Measurements from ENCODE around the gene HDLBP.
"Not testable (repeated sequence)": the region's sequence is repeated elsewhere in the genome, so short reads cannot be mapped to it uniquely, and the experiment has no call there.

HDLBP gene

GRCh38 chr2:241198381-241199279 lies 116.8 kb downstream of the HDLBP start:
- Mint-ChIP-seq H3K9me3 (no peaks in the 10 kb centered on the region), H3K4me1 (no peaks in the 10 kb centered on the region), H3K27me3 (no peaks in the 10 kb centered on the region), H3K36me3 (ENCODE audit: insufficient read depth) (peaks cover 2% of the 10 kb centered on the region), H3K4me3 (no peak overlapping the region), H3K27ac (ENCODE audit: low read depth) (no peak overlapping the region)
- ATAC-seq (replicated peaks; ENCODE audit: extremely low read depth, poor library complexity, severe bottlenecking), result no peak
- DNase-seq (ENCODE audit: low spot score in 2 of 2), result no peak

DNA sequence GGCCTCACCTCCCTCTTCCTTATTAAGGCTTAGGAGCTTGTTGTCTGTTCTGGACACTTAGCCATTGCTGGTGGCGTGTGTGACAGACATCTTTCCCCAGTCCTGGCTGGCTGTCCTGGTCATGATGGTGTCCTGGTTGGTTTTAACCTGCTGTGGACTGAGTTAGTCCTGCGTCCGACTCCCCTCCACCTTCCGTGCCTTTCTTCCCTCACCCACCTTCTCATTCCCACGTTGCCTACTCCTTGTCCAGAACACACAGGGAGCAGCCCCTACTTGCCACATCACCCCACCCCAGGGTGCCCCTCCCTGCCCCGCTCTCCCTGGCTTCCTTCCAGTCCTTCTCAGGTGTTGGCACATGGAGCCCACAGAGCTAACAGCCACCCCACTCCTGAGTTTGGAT lies 117.5 kb downstream of the HDLBP start:
- H3K36me3 Mint-ChIP-seq (ENCODE audit: insufficient read depth), result peaks cover 2% of the 10 kb centered on the region
- H3K4me3 Mint-ChIP-seq, result no peak overlapping the region
- DNase-seq (ENCODE audit: low spot score in 2 of 2), result no peak
- no peak overlapping the region for H3K27ac Mint-ChIP-seq (ENCODE audit: low read depth)
- no peak for ATAC-seq (replicated peaks; ENCODE audit: extremely low read depth, poor library complexity, severe bottlenecking)
- H3K9me3 Mint-ChIP-seq, result no peaks in the 10 kb centered on the region
- no peaks in the 10 kb centered on the region for H3K27me3 Mint-ChIP-seq
- H3K4me1 Mint-ChIP-seq, result no peaks in the 10 kb centered on the region

GRCh38 chr2:241197246-241197645 lies 118.2 kb downstream of the HDLBP start:
- ATAC-seq (replicated peaks; ENCODE audit: extremely low read depth, poor library complexity, severe bottlenecking); H3K36me3 Mint-ChIP-seq (ENCODE audit: insufficient read depth); H3K27me3 Mint-ChIP-seq; H3K4me1 Mint-ChIP-seq; H3K4me3 Mint-ChIP-seq; DNase-seq (ENCODE audit: low spot score in 2 of 2); H3K27ac Mint-ChIP-seq (ENCODE audit: low read depth); H3K9me3 Mint-ChIP-seq: not testable (repeated sequence)

DNA sequence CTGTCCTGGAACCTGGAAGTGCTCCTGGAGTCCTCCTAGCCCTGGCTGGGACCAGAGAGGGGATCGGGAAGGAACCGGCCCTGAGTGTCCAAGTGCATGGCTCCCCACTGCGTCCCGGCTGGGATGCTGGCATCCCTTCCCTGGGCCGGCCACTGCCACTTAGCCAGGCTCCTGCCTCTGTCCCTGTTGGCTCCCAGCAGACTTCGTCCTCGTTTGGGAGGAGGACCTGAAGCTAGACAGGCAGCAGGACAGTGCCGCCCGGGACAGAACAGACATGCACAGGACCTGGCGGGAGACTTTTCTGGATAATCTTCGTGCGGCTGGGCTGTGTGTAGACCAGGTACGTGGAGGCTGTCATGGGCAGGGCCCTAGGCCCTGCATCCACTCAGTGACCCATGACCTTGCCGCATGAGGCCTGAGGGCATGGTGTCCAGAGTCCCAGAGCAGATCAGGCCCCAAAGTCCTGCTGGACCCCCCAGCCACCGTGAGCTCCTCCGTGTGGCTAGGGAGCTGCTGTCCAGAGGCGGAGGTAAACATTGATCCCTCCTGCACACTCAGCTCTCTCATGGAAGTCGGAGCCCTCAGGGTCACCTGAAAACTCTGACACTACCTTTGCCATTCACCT lies 119.9 kb downstream of the HDLBP start:
- Mint-ChIP-seq H3K36me3 (ENCODE audit: insufficient read depth) (peaks cover 2% of the 10 kb centered on the region), H3K4me3 (no peak overlapping the region), H3K27ac (ENCODE audit: low read depth) (no peak overlapping the region), H3K27me3 (no peaks in the 10 kb centered on the region), H3K9me3 (no peaks in the 10 kb centered on the region), H3K4me1 (no peaks in the 10 kb centered on the region)
- DNase-seq (ENCODE audit: low spot score in 2 of 2), result no peak
- no peak for ATAC-seq (replicated peaks; ENCODE audit: extremely low read depth, poor library complexity, severe bottlenecking)

DNA sequence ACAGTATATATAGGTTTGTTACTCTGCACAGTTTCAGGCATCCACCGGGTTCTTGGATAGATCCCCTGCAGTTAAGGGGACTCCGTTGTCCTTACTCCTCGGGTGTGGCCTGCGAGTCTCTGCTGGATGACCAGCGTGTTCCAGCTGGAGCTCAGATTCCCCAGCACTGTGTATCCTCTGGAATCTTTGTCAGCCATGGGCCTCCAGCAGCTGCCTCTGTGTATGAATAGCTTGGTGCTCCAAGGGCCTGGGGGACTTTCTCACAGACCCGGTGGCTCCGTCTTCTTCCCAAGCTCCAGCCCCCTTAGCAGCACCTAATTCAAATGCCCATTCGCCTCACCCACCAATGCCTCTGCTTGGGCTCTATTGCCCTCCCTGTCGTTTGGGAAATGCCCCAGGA lies 120.7 kb downstream of the HDLBP start:
- Mint-ChIP-seq H3K36me3 (ENCODE audit: insufficient read depth) (peaks cover 2% of the 10 kb centered on the region), H3K4me3 (no peak overlapping the region), H3K9me3 (no peaks in the 10 kb centered on the region), H3K27me3 (no peaks in the 10 kb centered on the region), H3K27ac (ENCODE audit: low read depth) (no peak overlapping the region), H3K4me1 (no peaks in the 10 kb centered on the region)
- DNase-seq (ENCODE audit: low spot score in 2 of 2), result no peak
- no peak for ATAC-seq (replicated peaks; ENCODE audit: extremely low read depth, poor library complexity, severe bottlenecking)

DNA sequence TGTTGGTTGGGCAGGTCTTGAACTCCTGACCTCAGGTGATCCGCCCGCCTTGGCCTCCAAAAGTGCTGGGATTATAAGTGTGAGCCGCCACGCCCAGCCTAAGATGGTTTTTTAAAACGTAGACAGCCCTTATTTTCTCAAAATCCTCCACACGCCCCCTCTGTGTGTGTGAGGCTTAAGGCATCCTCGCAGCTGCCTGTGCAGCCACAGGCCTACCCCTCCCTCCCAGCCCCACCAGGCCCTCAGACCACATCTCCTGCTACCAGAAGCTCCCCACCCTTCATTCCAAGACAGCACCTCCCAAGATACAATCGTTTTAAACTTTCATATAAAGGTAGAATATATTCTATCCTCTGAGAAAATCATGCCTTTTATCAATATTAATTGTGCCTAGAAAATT lies 122.2 kb downstream of the HDLBP start:
- H3K36me3 Mint-ChIP-seq (ENCODE audit: insufficient read depth), result peaks cover 2% of the 10 kb centered on the region
- no peaks in the 10 kb centered on the region for H3K4me1 Mint-ChIP-seq
- H3K27me3 Mint-ChIP-seq, result no peaks in the 10 kb centered on the region
- H3K9me3 Mint-ChIP-seq, result no peaks in the 10 kb centered on the region
- ATAC-seq (replicated peaks; ENCODE audit: extremely low read depth, poor library complexity, severe bottlenecking) (no peak), DNase-seq (ENCODE audit: low spot score in 2 of 2) (no peak)
- H3K4me3 Mint-ChIP-seq, result no peak overlapping the region
- no peak overlapping the region for H3K27ac Mint-ChIP-seq (ENCODE audit: low read depth)

DNA sequence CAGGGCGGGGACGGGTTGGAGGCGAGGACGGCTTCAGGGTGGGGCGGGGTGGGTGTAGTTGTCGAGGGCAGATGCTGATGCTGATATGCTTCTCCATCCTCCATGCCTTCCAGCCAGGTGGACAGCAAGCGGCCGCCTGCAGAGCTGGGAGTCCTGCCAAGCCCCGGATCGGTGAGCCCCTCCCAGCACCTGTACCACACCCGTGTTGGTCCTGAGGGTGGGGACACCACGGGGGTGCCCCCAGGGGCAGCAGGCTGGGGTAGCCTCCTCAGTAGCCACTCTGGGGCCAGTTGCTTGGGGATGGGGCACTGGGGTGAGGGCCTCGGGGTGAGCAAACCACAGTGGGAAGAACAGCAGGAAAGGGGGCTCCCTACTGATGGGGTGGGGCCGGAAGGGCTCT lies 124.4 kb downstream of the HDLBP start:
- no peak for DNase-seq (ENCODE audit: low spot score in 2 of 2)
- Mint-ChIP-seq H3K36me3 (ENCODE audit: insufficient read depth) (no peaks in the 10 kb centered on the region), H3K9me3 (no peaks in the 10 kb centered on the region), H3K27me3 (no peaks in the 10 kb centered on the region), H3K4me1 (no peaks in the 10 kb centered on the region), H3K4me3 (no peak overlapping the region), H3K27ac (ENCODE audit: low read depth) (no peak overlapping the region)
- no peak for ATAC-seq (replicated peaks; ENCODE audit: extremely low read depth, poor library complexity, severe bottlenecking)

DNA sequence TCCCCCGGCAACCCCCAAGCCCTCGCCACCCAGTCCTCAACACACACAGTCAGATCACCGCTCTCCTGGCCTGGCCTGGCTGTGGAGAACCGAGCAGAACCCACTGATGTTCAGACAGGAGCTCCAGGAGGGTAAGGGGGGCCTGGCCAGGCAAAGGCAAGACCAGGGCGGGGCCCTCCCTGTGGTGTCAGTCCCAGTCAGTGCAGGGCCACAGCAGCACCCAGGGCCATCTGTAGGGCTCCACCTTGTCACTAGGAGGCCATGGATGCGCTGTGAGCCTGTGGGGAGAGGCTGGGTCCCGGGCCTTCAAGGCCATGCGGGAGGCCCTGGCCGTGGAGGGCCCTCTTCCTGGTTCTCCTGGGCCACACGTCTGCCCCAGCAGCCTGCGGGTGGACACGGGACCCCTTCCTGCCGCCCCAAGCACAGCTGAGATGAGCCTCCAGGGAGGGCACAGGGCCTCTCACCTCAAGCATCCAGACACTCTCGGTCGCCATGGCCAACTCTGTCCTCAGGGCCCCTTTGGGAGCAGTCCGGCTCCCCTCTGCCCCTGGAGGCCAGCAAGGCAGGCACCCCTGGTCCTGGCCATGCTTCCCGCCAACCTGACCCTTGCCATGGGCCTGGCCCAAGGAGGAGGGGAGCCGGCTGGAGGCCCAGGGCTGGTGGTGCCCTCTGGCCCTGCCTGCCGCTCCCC lies 125.0 kb downstream of the HDLBP start:
- no peak for DNase-seq (ENCODE audit: low spot score in 2 of 2)
- no peaks in the 10 kb centered on the region for H3K4me1 Mint-ChIP-seq
- ATAC-seq (replicated peaks; ENCODE audit: extremely low read depth, poor library complexity, severe bottlenecking), result no peak
- H3K27ac Mint-ChIP-seq (ENCODE audit: low read depth), result no peak overlapping the region
- no peak overlapping the region for H3K4me3 Mint-ChIP-seq
- H3K9me3 Mint-ChIP-seq, result no peaks in the 10 kb centered on the region
- H3K27me3 Mint-ChIP-seq, result no peaks in the 10 kb centered on the region
- H3K36me3 Mint-ChIP-seq (ENCODE audit: insufficient read depth), result no peaks in the 10 kb centered on the region

GRCh38 chr2:241189856-241190201 lies 125.6 kb downstream of the HDLBP start:
- no peak overlapping the region for H3K27ac Mint-ChIP-seq (ENCODE audit: low read depth)
- no peak overlapping the region for H3K4me3 Mint-ChIP-seq
- H3K36me3 Mint-ChIP-seq (ENCODE audit: insufficient read depth), result no peaks in the 10 kb centered on the region
- H3K9me3 Mint-ChIP-seq, result no peaks in the 10 kb centered on the region
- H3K27me3 Mint-ChIP-seq, result no peaks in the 10 kb centered on the region
- H3K4me1 Mint-ChIP-seq, result no peaks in the 10 kb centered on the region
- no peak for ATAC-seq (replicated peaks; ENCODE audit: extremely low read depth, poor library complexity, severe bottlenecking)
- DNase-seq (ENCODE audit: low spot score in 2 of 2), result no peak

GRCh38 chr2:241189093-241189855 lies 126.2 kb downstream of the HDLBP start:
- H3K4me3 Mint-ChIP-seq, result no peak overlapping the region
- no peaks in the 10 kb centered on the region for H3K36me3 Mint-ChIP-seq (ENCODE audit: insufficient read depth)
- no peaks in the 10 kb centered on the region for H3K27me3 Mint-ChIP-seq
- no peaks in the 10 kb centered on the region for H3K4me1 Mint-ChIP-seq
- no peak for DNase-seq (ENCODE audit: low spot score in 2 of 2)
- no peak for ATAC-seq (replicated peaks; ENCODE audit: extremely low read depth, poor library complexity, severe bottlenecking)
- H3K9me3 Mint-ChIP-seq, result no peaks in the 10 kb centered on the region
- no peak overlapping the region for H3K27ac Mint-ChIP-seq (ENCODE audit: low read depth)

- Mint-ChIP-seq H3K36me3 (ENCODE audit: insufficient read depth) (peaks cover under 1% of the 10 kb centered on the region), H3K9me3 (no peaks in the 10 kb centered on the region), H3K4me3 (no peak within 1 kb of the TSS), H3K4me1 (no peaks in the 10 kb centered on the region), H3K27me3 (no peaks in the 10 kb centered on the region), H3K27ac (ENCODE audit: low read depth) (no peak within 1 kb of the TSS)
- DNase-seq (ENCODE audit: low spot score in 2 of 2) (no peak), ATAC-seq (replicated peaks; ENCODE audit: extremely low read depth, poor library complexity, severe bottlenecking) (no peak)
Observed at GRCh38 chr2:241188361-241189092, 126.9 kb downstream of the HDLBP start, which contains the start of gene ANO7. Gene ANO7, plus strand, starts transcription at chr2:241188677. Its CDS starts 1,387 bp downstream, at chr2:241190064.

DNA sequence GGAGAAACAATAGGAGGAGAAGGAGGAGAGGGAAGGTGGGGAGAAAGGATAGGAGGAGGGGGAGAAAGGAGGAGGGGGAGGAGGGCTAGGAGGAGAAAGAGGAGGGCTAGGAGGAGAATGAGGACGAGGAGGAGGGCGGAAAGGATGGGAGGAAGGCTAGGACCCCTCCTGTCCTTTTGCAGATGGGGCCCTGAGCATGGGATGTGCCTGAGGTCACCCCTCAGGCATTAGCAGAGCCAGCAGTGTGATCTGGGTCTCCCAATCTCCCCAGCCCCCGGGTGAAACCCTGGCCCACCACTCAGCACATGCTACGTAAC lies 127.6 kb downstream of the HDLBP start:
- Mint-ChIP-seq H3K36me3 (ENCODE audit: insufficient read depth) (peaks cover 3% of the 10 kb centered on the region), H3K4me1 (no peaks in the 10 kb centered on the region), H3K9me3 (no peaks in the 10 kb centered on the region), H3K27me3 (no peaks in the 10 kb centered on the region), H3K4me3 (no peak overlapping the region), H3K27ac (ENCODE audit: low read depth) (no peak overlapping the region)
- no peak for ATAC-seq (replicated peaks; ENCODE audit: extremely low read depth, poor library complexity, severe bottlenecking)
- DNase-seq (ENCODE audit: low spot score in 2 of 2), result no peak
